Measurements from ENCODE around the gene FAM161B.

Gene FAM161B

DNA sequence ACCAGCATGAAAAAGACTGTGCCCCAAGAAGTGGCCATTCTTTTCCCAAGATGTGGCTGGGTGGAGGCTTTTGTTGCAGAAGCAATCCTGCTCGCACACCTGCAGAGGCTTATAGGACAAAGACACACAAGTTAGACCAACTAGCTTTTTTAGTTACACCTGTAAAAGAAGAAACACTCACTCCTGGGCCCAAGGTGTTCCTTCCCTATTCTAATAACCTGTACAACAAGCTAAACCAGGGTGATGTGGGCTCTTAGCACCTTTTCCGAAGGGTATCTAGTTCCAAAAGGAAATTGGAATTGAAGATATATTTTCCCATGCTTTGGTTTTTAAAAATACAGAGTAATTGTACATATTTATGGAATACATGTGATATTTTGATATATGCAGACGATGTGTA is 38.2 kb upstream of the FAM161B start:
- Histone ChIP-seq H3K9ac (no peak overlapping the region), H3K9me3 (no peaks in the 10 kb centered on the region), H3K4me3 (no peak overlapping the region), H3K36me3 (peaks cover 31% of the 10 kb centered on the region), H3K4me1 (no peaks in the 10 kb centered on the region), H4K20me1 (no peaks in the 10 kb centered on the region), H3K4me2 (no peak overlapping the region), H3K27ac (no peak overlapping the region), H3K27me3 (no peaks in the 10 kb centered on the region)
- no peak for TF ChIP-seq Cebpa-rat (IDR thresholded peaks at IDR 0.05)

- TF ChIP-seq Cebpa-rat (IDR thresholded peaks at IDR 0.05), result no peak
- H3K27ac ChIP-seq, result no peak overlapping the region
- peaks cover 23% of the 10 kb centered on the region; the same call in 1 of the 2 replicates for H3K36me3 ChIP-seq
- no peaks in the 10 kb centered on the region for H4K20me1 ChIP-seq
- H3K4me1 ChIP-seq, result no peaks in the 10 kb centered on the region
- H3K4me3 ChIP-seq, result no peak overlapping the region
- no peaks in the 10 kb centered on the region for H3K27me3 ChIP-seq
- H3K9ac ChIP-seq, result no peak overlapping the region
- no peaks in the 10 kb centered on the region for H3K9me3 ChIP-seq
- no peak overlapping the region for H3K4me2 ChIP-seq
These were observed 28.0 kb upstream of the FAM161B start for GRCh38 chr14:73977896-73978295.

DNA sequence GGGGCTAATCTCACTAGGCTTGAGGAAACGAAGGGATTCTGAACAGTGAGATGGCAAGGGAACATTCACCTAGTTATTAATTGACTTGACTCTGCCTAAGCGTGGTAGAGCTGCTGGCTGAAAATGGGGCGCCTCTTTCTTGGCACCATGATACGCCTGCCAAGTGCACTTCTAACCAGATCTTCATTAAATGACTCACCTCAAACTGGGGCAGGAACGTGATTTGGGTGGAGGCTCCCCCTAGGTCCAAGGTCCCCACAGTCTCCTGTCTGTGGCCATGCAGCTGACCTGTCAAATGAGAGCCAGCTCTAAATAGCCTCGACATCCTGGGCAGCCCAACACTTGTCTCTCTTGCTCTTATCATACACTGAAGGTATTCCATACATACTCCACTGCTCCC is 26.2 kb upstream of the FAM161B start:
- no peaks in the 10 kb centered on the region for H3K27me3 ChIP-seq
- peaks cover 25% of the 10 kb centered on the region; the same call in 1 of the 2 replicates for H3K36me3 ChIP-seq
- no peak overlapping the region for H3K4me3 ChIP-seq
- no peak overlapping the region for H3K27ac ChIP-seq
- H3K4me2 ChIP-seq, result no peak overlapping the region
- no peak overlapping the region for H3K9ac ChIP-seq
- no peaks in the 10 kb centered on the region for H3K4me1 ChIP-seq
- no peaks in the 10 kb centered on the region for H4K20me1 ChIP-seq
- no peak for TF ChIP-seq Cebpa-rat (IDR thresholded peaks at IDR 0.05)
- H3K9me3 ChIP-seq, result no peaks in the 10 kb centered on the region

DNA sequence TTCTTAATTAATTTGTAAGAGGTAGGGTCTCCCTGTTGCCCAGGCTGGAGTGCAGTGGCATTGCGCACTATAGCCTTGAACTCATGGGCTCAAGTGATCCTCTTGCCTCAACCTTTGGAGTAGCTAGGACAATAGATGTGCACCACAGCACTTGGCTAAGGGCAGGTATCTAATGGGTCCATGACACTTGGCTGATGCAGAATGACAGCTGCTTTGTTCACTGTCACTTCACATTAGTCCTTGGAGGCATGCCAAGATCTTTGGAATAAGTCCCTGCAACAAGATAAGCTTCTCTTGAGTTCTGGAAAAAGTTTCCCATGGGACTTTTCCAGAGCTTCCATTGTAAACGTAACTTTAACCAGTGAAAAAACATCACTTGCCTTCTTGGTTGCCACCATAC is 23.6 kb upstream of the FAM161B start:
- no peak overlapping the region for H3K9ac ChIP-seq
- no peak overlapping the region for H3K27ac ChIP-seq
- TF ChIP-seq Cebpa-rat (IDR thresholded peaks at IDR 0.05), result no peak
- no peaks in the 10 kb centered on the region for H3K27me3 ChIP-seq
- no peak overlapping the region for H3K4me3 ChIP-seq
- H3K36me3 ChIP-seq, result peaks cover 39% of the 10 kb centered on the region
- no peak overlapping the region for H3K4me2 ChIP-seq
- H4K20me1 ChIP-seq, result no peaks in the 10 kb centered on the region
- H3K4me1 ChIP-seq, result no peaks in the 10 kb centered on the region
- H3K9me3 ChIP-seq, result no peaks in the 10 kb centered on the region

- H3K9me3 ChIP-seq, result no peaks in the 10 kb centered on the region
- no peak overlapping the region for H3K9ac ChIP-seq
- TF ChIP-seq Cebpa-rat (IDR thresholded peaks at IDR 0.05), result no peak
- no peaks in the 10 kb centered on the region for H3K27me3 ChIP-seq
- no peak overlapping the region for H3K4me3 ChIP-seq
- no peak overlapping the region for H3K27ac ChIP-seq
- peaks cover 61% of the 10 kb centered on the region for H3K36me3 ChIP-seq
- H3K4me1 ChIP-seq, result no peaks in the 10 kb centered on the region
- no peaks in the 10 kb centered on the region for H4K20me1 ChIP-seq
- no peak overlapping the region for H3K4me2 ChIP-seq
These were observed 19.0 kb upstream of the FAM161B start for GRCh38 chr14:73968885-73969284.

GRCh38 chr14:73965216-73965615 is 15.3 kb upstream of the FAM161B start:
- H3K4me1 ChIP-seq, result no peaks in the 10 kb centered on the region
- no peak for TF ChIP-seq Cebpa-rat (IDR thresholded peaks at IDR 0.05)
- no peaks in the 10 kb centered on the region for H3K9me3 ChIP-seq
- no peak overlapping the region for H3K4me3 ChIP-seq
- H3K27me3 ChIP-seq, result no peaks in the 10 kb centered on the region
- H4K20me1 ChIP-seq, result no peaks in the 10 kb centered on the region
- H3K4me2 ChIP-seq, result no peak overlapping the region
- H3K27ac ChIP-seq, result no peak overlapping the region
- H3K9ac ChIP-seq, result no peak overlapping the region
- H3K36me3 ChIP-seq, result peaks cover 78% of the 10 kb centered on the region

- H3K9ac ChIP-seq, result no peak overlapping the region
- no peaks in the 10 kb centered on the region for H3K27me3 ChIP-seq
- no peak overlapping the region for H3K4me3 ChIP-seq
- no peak overlapping the region for H3K4me2 ChIP-seq
- H3K27ac ChIP-seq, result no peak overlapping the region
- TF ChIP-seq Cebpa-rat (IDR thresholded peaks at IDR 0.05), result no peak
- no peaks in the 10 kb centered on the region for H3K9me3 ChIP-seq
- H4K20me1 ChIP-seq, result no peaks in the 10 kb centered on the region
- H3K4me1 ChIP-seq, result no peaks in the 10 kb centered on the region
- peaks cover 76% of the 10 kb centered on the region for H3K36me3 ChIP-seq
These were observed 11.3 kb upstream of the FAM161B start for GRCh38 chr14:73961192-73961591.

GRCh38 chr14:73958591-73958990 is 8.7 kb upstream of the FAM161B start:
- Histone ChIP-seq H3K4me2 (no peak overlapping the region), H3K4me1 (no peaks in the 10 kb centered on the region), H3K36me3 (peaks cover 74% of the 10 kb centered on the region), H3K9ac (no peak overlapping the region), H3K4me3 (no peak overlapping the region), H3K9me3 (no peaks in the 10 kb centered on the region), H3K27me3 (no peaks in the 10 kb centered on the region), H3K27ac (no peak overlapping the region), H4K20me1 (no peaks in the 10 kb centered on the region)
- no peak for TF ChIP-seq Cebpa-rat (IDR thresholded peaks at IDR 0.05)

DNA sequence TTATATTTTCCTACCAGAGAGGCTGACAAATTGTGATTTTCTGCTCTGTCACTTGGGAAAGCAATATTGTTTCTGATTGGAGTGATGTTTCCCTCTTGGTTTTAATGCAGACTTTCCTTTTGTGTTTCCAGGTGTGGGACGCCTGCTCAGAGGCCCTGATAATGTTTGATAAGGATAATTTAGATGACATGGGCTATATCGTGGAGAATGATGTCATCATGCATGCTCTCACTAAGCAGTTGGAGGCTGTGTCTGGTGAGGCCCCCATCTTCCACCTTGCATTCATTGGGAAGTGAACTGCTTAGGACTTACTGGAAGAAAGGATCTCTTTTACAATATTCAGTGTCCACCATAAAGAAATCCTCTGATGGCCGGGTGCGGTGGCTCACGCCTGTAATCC is 5.8 kb upstream of the FAM161B start:
- H3K4me1 ChIP-seq, result peaks cover 4% of the 10 kb centered on the region; the same call in 1 of the 2 replicates
- no peaks in the 10 kb centered on the region for H3K9me3 ChIP-seq
- H3K4me3 ChIP-seq, result no peak overlapping the region
- peaks cover 55% of the 10 kb centered on the region for H3K36me3 ChIP-seq
- H3K4me2 ChIP-seq, result no peak overlapping the region
- no peak overlapping the region for H3K27ac ChIP-seq
- H3K27me3 ChIP-seq, result no peaks in the 10 kb centered on the region
- no peak overlapping the region for H3K9ac ChIP-seq
- TF ChIP-seq Cebpa-rat (IDR thresholded peaks at IDR 0.05), result no peak
- H4K20me1 ChIP-seq, result no peaks in the 10 kb centered on the region

DNA sequence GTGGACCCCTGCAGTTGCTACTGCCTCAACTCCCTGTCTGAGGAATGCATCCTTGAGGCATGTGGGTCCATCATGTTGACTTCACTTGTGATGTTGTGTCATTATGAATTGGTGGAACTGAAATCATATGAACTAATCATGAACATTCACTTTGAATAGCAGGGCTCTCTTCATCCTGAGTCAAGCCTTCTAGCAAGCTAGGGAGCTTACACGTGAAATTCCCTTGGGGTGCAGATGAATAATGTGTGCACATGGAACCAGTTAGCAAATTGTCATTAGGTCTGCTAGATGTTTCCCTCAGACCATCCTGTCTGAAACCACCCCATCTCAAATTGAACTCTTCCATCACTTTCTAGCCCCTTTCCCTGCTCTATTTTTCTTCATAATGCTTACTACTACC is 3.8 kb upstream of the FAM161B start:
- no peaks in the 10 kb centered on the region for H4K20me1 ChIP-seq
- no peaks in the 10 kb centered on the region for H3K9me3 ChIP-seq
- no peak overlapping the region for H3K4me3 ChIP-seq
- H3K4me2 ChIP-seq, result no peak overlapping the region
- no peak for TF ChIP-seq Cebpa-rat (IDR thresholded peaks at IDR 0.05)
- H3K4me1 ChIP-seq, result peaks cover 14% of the 10 kb centered on the region
- H3K27me3 ChIP-seq, result no peaks in the 10 kb centered on the region
- H3K9ac ChIP-seq, result no peak overlapping the region
- no peak overlapping the region for H3K27ac ChIP-seq
- H3K36me3 ChIP-seq, result peaks cover 37% of the 10 kb centered on the region

- Histone ChIP-seq H3K4me2 (no peak overlapping the region), H3K27ac (no peak overlapping the region), H3K4me3 (no peak overlapping the region), H3K27me3 (no peaks in the 10 kb centered on the region), H4K20me1 (no peaks in the 10 kb centered on the region), H3K4me1 (peaks cover 13% of the 10 kb centered on the region; the same call in 1 of the 2 replicates), H3K36me3 (no peaks in the 10 kb centered on the region), H3K9me3 (no peaks in the 10 kb centered on the region), H3K9ac (no peak overlapping the region)
- TF ChIP-seq Cebpa-rat (IDR thresholded peaks at IDR 0.05), result no peak
These were observed 4.7 kb downstream of the FAM161B start for GRCh38 chr14:73945159-73945670.
